ENCODE results near the gene MAST3. TPM values are rescaled to one million over a fixed set of nuclear protein-coding genes. Genes with fewer than 3 reads are reported as not detected.

The MAST3 gene
- total and polyA plus RNA-seq, 2 of the 13 experiments (the other 11 are each of a cell fraction or from before 2014, with no cell fraction given), result 4.1 to 4.6 TPM

GRCh38 chr19:18117692-18118378, 20.3 kb downstream of the MAST3 start (continued):
- TF ChIP-seq ZNF574 (CRISPR knock-in tag; IDR thresholded peaks at IDR 0.05) (0 out of 2 replicates have a peak, but pooled peaks have one; percentile 19), CCDC6 (CRISPR knock-in tag; IDR thresholded peaks at IDR 0.05) (0 out of 2 replicates have a peak, but pooled peaks have one; percentile 33), YY1 (IDR thresholded peaks at IDR 0.05; ENCODE audit: insufficient read depth, insufficient replicate concordance, low read depth, low read length) (peak; percentile 86), ZNF777 (CRISPR knock-in tag; IDR thresholded peaks at IDR 0.05) (peak; percentile 74; the same call in 1 of the 2 replicates), ZNF547 (CRISPR knock-in tag; IDR thresholded peaks at IDR 0.05) (0 out of 2 replicates have a peak, but pooled peaks have one; percentile 33), EZH2 (conservative IDR thresholded peaks at IDR 0.05; ENCODE audit: low read depth, low read length) (no peak), SNAPC2 (CRISPR knock-in tag; IDR thresholded peaks at IDR 0.05) (no peak), ZBTB7B (CRISPR knock-in tag; IDR thresholded peaks at IDR 0.05) (peak; percentile 70), RAD21 (CRISPR knock-in tag; IDR thresholded peaks at IDR 0.05) (peak; percentile 31; the same call in 1 of the 2 replicates), KDM1A (CRISPR knock-in tag; IDR thresholded peaks at IDR 0.05) (no peak), ZNF563 (CRISPR knock-in tag; IDR thresholded peaks at IDR 0.05) (peak; percentile 25; the same call in 1 of the 2 replicates), GABPB1 (CRISPR knock-in tag; IDR thresholded peaks at IDR 0.05) (peak; percentile 44; the same call in 1 of the 2 replicates)
- TF ChIP-seq, protein P1, sequence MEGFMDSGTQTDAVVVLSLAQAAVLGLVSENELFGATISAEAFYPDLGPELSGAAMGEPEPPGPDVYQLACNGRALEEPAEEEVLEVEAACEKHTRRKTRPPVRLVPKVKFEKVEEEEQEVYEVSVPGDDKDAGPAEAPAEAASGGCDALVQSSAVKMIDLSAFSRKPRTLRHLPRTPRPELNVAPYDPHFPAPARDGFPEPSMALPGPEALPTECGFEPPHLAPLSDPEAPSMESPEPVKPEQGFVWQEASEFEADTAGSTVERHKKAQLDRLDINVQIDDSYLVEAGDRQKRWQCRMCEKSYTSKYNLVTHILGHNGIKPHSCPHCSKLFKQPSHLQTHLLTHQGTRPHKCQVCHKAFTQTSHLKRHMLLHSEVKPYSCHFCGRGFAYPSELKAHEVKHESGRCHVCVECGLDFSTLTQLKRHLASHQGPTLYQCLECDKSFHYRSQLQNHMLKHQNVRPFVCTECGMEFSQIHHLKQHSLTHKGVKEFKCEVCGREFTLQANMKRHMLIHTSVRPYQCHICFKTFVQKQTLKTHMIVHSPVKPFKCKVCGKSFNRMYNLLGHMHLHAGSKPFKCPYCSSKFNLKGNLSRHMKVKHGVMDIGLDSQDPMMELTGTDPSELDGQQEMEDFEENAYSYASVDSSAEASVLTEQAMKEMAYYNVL (CRISPR knock-in tag; IDR thresholded peaks at IDR 0.05; ENCODE audit: borderline replicate concordance), result no peak
- TF ChIP-seq, protein P2, sequence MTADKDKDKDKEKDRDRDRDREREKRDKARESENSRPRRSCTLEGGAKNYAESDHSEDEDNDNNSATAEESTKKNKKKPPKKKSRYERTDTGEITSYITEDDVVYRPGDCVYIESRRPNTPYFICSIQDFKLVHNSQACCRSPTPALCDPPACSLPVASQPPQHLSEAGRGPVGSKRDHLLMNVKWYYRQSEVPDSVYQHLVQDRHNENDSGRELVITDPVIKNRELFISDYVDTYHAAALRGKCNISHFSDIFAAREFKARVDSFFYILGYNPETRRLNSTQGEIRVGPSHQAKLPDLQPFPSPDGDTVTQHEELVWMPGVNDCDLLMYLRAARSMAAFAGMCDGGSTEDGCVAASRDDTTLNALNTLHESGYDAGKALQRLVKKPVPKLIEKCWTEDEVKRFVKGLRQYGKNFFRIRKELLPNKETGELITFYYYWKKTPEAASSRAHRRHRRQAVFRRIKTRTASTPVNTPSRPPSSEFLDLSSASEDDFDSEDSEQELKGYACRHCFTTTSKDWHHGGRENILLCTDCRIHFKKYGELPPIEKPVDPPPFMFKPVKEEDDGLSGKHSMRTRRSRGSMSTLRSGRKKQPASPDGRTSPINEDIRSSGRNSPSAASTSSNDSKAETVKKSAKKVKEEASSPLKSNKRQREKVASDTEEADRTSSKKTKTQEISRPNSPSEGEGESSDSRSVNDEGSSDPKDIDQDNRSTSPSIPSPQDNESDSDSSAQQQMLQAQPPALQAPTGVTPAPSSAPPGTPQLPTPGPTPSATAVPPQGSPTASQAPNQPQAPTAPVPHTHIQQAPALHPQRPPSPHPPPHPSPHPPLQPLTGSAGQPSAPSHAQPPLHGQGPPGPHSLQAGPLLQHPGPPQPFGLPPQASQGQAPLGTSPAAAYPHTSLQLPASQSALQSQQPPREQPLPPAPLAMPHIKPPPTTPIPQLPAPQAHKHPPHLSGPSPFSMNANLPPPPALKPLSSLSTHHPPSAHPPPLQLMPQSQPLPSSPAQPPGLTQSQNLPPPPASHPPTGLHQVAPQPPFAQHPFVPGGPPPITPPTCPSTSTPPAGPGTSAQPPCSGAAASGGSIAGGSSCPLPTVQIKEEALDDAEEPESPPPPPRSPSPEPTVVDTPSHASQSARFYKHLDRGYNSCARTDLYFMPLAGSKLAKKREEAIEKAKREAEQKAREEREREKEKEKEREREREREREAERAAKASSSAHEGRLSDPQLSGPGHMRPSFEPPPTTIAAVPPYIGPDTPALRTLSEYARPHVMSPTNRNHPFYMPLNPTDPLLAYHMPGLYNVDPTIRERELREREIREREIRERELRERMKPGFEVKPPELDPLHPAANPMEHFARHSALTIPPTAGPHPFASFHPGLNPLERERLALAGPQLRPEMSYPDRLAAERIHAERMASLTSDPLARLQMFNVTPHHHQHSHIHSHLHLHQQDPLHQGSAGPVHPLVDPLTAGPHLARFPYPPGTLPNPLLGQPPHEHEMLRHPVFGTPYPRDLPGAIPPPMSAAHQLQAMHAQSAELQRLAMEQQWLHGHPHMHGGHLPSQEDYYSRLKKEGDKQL (CRISPR knock-in tag; IDR thresholded peaks at IDR 0.05; ENCODE audit: low read depth), result no peak
- TF ChIP-seq, protein P3, sequence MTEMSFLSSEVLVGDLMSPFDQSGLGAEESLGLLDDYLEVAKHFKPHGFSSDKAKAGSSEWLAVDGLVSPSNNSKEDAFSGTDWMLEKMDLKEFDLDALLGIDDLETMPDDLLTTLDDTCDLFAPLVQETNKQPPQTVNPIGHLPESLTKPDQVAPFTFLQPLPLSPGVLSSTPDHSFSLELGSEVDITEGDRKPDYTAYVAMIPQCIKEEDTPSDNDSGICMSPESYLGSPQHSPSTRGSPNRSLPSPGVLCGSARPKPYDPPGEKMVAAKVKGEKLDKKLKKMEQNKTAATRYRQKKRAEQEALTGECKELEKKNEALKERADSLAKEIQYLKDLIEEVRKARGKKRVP (CRISPR knock-in tag; IDR thresholded peaks at IDR 0.05), result no peak
- TF ChIP-seq, protein P4, sequence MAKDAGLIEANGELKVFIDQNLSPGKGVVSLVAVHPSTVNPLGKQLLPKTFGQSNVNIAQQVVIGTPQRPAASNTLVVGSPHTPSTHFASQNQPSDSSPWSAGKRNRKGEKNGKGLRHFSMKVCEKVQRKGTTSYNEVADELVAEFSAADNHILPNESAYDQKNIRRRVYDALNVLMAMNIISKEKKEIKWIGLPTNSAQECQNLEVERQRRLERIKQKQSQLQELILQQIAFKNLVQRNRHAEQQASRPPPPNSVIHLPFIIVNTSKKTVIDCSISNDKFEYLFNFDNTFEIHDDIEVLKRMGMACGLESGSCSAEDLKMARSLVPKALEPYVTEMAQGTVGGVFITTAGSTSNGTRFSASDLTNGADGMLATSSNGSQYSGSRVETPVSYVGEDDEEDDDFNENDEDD (CRISPR knock-in tag; IDR thresholded peaks at IDR 0.05; ENCODE audit: borderline replicate concordance), result peak; percentile 14; the same call in 1 of the 2 replicates

All from HepG2 (cell line).